ENCODE measurements around the gene EIF4G2.
A peak's percentile ranks its signal among the peaks of the same experiment; 100 is the strongest.

EIF4G2 gene

DNA sequence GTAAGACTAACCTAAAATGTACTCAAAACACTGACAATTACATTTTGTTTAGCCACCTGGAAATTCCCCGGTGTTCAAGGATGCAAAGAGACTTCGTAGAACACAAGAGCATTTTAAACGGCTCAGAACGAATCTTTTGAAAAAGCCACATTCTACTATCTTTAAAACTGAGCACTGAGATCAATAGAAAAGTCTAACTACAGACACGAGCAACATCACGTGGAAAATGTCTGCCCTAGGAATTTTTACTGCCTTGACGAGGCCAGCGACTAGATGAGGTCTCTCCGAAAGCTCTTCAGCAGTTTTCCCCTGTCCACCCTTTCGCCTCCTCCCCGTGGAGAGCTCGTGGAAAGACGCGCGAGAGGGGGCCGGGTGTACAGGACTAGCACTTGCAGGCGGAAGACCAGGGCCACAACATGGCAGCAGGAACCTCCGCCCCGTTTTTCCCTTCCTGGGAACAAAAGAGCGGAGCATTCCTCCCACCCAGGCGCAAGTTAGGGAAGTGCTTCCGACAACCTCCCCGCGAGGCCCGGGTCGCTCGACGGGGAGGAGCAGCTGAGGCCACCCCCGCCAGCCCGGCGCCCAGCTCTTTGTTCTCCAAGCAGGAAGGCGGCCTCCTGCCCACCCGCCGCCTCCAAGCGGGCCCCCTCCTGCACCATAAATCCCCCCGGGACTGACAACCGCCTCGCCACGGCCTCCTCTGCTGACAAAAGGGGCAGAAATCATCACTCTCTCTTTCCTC, 1.1 kb downstream of the EIF4G2 start:
- DNase-seq = peak; percentile 16 to 27 (median 20)

DNA sequence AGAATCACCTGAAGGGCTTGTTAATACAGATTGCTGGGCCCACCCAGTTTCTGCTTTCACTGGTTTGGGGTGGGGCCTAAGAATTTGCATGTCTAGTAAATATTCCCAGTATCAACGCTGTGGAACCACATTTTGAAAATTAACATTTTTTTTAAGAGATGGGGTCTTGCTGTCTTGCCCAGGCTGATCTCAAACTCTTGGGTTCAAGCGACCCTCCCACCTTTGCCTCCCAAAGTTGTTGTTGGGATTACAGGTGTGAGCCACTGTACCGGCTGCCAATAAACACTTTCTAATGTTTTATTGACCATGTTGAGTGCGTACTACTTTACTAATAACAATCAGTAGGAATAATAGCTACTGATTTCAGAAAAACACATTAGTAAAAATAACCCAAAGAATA, 2.5 kb downstream of the EIF4G2 start:
- DNase-seq = no peak

DNA sequence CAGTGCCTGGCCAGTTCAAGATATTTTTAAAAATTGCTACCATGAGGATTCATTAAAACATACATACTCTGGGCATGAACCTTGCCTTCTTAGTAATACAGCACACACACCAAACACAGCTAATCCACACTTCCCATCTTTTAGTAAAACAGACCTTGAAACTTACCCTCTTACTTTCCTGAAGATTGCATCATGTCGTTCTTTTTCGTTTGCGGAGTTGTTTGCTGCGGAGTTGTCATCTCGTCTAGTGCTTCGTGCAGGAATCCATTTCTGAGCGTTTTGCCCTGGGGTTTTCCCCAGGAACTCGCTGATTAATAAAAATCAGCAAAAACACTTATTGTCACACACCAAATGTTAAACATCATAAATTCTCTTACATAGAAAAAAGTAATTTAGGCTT, 3.0 kb downstream of the EIF4G2 start:
- DNase-seq = no peak

DNA sequence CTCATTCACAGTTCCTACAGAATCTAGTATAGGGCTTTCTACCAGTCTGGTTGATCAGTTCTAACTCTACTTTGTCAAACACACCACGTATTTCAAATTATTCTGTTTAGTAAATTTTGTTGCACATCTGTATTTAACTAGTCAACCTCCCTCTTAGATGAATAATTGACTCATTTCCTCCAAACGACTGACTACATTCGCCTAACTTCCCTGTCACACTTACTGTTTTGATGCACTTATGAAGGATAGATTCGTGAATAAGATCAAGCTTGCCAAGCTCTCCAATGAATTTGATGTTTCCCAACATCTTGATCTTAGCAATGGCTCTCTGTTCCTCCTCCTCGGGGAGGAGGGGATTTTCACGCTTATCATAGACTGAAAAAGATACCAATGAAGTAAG, 5.0 kb downstream of the EIF4G2 start:
- no peak for DNase-seq

DNA sequence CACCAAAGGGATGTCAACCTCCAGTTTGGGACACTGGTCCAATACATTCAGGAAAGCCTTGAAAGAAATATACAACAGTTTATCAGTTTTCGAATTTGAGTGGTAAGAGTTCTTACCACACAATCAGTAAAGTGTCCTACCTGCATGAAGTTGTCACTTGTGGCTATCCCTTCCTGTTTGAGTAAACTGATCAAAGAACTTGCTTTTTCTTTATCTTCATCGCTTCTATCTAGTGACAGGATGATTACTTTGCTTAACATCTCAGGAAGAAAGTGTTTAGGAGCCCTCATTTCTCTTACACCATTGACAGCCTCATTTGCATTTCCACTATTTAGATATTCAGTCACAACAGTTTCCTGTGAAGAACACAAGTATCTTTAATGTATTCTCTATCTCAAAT, 8.4 kb downstream of the EIF4G2 start:
- DNase-seq = no peak

DNA sequence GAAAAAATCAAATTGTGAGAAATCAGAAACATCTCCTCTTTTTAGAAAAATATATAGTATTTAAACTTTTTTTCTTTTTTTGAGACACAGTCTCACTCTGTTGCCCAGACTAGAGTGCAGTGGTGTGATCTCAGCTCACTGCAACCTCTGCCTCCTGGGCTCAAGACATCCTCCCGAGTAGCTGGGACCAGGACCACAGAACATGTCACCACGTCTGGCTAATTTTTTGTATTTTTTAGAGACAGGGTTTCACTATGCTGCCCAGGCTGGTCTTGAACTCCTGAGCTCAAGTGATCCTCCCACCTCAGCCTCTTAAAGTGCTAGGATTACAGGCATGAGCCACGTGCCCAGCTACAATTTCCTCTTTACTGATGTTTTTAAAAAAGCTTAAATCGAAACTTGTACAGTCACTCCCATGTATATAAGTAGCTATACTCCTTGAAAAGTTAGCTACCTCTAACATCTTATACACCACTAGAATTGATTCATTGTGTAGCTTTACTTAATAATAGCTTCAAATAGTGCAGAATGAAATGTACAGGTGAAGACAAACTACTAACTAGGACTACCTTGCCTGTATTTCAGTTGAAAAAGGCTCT, 10.3 kb downstream of the EIF4G2 start:
- DNase-seq = no peak

DNA sequence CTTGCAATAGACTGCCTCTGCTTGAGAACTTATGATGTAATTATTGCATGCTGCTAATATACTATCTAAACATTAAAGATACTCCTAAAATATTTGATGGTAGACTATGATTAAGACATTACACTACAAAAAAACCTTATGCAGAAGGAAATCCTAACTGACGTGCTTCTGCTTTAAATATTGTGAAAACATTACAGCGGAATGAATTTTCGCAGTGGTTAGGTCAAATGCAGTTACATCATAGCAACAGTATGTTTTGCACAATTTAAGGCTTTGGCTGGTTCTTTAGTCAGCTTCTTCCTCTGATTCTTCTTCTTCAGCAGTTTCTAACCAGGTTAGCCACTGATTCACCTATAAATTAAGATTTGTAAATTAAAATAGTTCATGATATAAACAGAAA, 11.2 kb downstream of the EIF4G2 start:
- DNase-seq = no peak

DNA sequence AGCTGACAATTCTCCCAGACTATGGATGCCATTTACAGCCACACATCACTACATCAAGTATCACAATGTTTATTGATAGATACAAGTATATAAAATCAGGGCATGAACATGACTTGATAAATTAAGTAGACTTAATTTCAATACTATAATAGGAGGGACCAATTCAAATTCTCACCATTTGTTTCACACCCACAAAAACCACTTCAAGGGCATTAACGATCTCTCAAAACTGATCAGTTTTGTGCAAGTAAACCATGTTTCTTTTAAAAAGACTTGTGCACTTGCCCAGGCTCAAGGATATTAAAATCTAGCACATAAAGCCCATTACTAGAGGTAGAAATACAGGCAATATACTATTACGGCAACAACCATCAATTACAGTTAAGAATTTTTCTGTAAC, 11.7 kb downstream of the EIF4G2 start:
- no peak for DNase-seq

DNA sequence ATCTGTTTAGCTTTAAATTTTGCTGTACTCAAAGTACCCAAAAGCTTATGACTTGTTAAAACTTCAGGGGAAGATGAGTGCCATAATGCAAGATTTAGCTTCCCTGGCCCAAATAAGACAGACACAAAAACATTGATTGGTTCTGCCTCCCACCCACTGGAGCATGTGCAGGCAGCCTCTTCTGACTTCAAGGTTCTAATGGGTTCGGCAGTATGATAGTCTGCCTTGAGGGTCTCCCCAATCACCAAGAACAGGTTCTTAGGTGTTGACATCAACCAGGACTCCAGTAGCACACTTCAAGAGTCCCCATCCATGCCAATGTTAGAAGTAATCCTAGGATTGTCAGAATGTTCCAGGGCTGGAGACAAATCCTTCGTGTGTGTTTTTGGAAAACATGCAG, 12.5 kb downstream of the EIF4G2 start:
- no peak for DNase-seq

DNA sequence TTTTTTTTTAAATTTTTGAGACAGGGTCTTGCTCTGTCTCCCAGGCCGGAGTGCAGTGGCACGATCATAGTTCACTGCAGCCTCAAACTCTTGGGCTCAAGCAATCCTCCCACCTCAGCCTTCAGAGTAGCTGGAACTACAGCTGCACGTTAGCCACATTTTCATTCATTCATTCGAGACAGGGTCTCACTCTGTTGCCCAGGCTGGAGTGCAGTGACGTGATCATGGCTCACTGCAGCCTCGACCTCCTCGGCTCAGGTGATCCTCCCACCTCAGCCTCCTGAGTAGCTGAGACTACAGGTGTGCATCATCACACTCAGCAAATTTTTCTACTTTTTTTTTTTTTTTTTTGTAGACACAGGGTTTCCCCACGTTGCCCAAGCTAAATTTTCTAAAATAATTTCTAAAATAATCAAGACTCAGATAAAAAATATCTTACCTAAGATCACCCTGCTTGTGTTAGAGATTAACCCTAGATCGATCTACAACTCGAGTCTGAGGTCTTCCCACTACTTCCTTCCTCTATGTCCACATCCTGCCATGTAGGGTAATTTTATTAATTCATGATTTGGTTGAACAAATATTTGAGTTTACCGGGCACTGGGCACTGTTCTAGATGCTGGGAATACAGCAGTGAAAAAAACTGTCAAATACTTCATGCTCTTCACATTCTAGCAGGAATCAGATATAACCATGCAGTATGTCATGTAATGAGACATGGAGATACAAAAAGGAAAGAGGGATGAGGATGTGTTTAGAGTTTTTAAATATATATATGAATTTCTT, 15.1 kb downstream of the EIF4G2 start:
- no peak for DNase-seq

DNA sequence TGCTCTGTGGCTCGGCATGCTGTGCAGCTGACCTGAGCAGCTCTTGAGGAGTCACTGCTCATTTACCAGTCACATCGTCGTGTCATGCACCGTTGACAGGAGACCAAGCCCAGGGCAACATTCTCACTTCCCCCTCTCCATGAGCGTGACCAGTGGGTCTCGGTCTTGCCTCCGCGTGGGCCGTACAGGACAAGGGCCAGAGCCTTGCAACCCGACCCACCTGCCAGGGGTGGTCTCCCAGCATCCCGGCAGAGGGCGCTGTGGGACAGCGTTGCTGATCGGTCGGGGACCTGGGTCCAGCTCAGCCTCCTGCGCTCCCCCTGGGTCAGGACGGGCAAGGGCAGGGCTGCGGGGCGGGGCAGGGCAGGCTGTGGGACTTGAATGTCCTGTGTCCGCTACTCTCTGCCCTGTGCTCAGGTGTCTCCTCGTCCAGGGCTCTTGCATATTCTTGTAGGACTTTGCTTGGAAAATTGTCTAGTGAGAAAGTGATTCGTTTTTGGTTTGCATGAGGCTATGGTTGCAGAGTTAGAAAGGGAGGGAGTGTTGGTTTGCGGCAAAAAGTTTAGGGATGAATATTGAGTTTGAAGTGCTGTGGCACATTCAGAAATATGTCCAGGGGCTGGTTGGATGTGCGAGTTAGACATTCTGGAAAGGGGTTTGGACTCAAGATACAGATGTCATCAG, 16.2 kb downstream of the EIF4G2 start:
- peak; percentile 70 to 75 (median 72) for DNase-seq

DNA sequence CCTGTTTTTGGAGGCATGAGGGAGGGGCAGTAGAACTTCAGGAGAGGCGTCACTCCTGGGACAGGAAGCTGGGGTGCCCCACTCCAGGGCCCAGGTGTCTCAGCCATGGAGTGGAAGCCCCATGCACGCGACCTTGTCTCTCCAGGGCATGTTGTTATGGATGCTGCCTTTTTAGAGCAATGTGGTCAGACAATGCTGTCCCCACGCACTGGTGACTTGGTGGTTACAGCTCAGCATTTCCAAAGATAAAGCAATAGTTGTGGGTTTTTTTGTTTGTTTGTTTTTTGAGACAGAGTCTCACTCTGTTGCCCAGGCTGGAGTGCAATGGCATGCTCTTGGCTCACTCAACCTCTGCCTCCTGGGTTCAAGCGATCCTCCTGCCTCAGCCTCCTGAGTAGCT, 22.3 kb downstream of the EIF4G2 start:
- no peak for DNase-seq

DNA sequence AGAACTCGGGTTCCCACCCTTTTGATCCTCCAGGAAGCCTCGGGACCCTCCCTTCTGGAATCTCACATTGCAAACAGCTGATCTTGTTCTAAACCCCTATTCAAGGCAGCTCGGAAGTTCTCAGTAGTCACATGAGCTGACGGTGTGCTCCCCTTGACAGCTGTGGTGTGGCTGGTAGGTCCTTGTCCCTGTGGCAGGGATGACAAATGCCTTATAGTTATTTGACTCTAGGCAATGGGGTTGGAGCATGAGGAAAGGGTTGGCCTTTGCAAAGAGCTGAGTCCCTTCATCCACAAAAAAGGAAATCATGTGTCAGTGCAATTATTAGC, 23.6 kb downstream of the EIF4G2 start:
- DNase-seq = no peak

DNA sequence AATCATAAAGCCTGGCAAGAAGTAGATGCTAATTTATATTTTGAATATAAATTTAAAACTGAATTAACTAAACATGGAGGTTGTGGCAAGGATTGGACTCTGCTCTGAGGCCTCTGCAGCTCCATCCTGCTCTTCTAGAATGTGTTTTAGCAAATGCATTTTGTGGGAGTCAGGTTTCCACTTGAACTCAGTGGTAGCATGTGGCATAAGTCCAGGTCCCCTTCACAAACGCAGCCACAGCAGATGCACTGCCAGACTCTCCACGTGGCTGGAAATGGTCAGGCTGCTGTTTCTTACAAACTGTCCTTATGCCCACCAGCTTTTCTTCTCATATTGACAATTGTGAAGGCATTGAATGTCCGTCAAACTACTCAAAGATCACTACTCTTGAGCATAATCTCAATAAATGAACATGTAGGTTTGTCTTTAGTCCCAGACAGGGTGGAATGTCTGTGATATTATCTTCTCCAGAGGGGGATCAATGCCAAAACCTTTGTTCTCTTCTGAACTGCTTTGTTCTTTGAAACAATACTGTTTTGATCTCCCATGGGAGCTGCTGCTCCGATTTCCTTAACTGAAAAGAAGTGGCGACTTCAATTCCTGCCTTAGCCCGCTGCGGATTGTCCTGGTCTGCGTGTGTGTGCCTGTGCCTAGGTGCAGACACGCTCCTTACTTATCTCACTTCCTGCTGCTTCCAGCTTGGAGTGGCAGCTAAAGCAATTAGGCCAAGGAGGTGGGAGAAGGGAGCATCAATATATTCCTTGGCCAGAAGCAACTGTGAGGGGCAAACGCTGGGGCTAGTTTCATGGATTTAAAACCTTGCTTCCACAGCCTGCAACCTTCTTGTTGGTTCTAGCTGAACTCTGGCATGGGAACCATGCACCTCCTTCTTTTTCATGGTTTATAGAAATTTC, 24.2 kb downstream of the EIF4G2 start:
- DNase-seq = no peak

DNA sequence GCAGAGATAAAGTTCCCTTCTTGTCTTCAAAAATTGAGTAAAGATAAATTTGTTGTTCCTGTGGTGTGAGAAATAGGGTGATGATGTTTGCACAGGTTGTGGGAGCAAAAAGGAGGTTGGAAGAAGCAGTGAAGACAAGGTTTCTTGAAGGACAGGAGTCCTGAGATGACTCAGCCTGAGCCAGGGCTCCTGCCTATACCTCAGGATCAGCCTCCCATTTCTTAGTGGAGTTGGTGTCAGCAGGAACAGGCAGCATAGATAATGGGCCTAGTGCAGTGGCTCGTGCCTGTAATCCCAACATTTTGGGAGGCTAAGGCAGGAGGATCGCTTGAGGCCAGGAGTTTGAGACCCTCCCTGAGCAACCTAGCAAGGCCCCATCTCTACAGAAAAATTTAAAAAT, 28.7 kb downstream of the EIF4G2 start:
- DNase-seq = no peak

DNA sequence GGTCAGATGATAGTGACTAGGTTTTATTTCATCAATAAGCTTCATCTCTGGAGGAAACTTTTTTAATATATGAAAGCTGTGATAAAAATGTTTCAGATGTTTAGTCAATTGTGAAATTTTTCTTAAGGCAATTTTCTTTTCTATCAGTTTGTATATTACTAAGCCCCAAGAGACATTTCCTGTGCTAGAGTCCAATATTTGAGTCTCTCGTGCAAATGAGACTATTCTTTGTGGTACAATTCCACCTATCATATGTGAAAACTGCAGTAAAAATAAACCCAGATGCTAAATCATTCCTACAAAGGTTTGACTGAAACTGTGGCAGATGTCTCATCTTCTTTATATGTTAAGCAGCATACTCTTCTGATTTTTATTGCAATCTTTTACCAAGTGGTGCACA, 29.6 kb downstream of the EIF4G2 start:
- DNase-seq = no peak

DNA sequence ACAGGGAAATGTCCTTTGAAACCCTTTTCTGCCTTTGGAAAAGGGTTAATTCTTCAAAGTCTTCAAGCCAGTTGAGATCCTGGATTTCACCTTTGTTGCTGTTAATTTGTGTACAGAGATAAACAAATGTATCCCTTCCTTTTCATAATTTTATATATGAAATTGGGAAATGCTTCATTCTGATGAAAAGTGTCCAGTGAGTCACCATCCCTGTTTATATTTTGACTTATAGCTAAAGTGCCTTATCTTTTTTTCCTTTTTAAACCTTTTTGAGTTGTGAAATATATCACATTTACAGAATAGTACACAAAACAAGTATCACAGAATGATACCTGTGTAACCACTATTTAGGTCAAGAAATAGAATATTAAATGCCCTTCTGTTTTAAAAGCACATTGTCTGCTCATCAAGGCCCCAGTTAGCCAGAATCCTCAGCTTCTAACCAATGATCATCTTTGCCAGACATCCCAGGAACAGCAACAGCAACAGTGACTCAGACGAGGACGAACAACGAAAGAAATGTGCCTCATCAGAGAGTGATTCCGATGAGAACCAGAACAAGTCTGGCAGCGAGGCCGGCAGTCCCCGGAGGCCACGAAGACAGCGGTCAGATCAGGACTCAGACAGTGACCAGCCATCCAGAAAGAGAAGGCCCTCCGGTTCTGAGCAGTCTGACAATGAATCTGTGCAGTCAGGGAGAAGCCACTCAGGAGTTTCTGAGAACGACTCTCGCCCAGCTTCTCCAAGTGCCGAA, 30.3 kb downstream of the EIF4G2 start:
- no peak for DNase-seq

DNA sequence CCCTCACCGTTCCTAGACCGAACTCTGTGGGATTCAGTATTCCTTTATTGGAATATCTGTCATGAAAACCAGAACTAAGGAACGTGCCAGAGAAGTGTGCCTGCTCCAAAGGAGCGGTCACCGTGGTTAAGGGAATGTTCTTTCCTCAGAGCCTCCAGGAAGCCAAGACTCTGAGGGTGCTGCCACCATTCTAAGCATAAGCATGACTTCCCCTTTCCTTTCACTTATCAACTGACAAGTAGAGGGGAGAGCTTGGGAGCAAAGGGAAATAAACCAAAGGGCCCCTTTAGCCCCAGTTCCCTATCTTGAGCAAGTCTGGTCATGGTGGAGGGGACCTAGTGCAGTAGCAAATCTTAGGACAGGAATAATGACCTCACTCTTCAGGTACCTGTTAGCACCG, 30.9 kb downstream of the EIF4G2 start:
- DNase-seq = no peak

DNA sequence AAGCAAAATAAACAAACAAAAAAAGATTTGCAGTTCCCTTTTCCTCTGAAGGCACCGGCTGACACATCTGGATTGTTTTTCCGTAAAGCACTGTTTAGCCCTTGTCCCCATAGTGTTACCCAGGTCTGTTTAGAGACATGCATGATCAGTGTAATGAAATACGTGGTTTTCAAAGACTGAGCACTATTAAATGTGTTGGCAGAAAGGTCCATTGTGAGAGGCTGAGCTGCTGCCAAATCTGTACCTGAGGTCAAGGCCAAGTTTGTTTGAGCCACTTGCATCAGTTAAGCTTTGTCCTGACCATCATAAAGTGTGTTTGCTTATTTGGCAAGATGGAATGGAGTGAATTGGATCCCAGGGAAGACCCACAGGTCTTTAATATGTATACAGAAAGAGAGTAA, 31.3 kb downstream of the EIF4G2 start:
- no peak for DNase-seq

DNA sequence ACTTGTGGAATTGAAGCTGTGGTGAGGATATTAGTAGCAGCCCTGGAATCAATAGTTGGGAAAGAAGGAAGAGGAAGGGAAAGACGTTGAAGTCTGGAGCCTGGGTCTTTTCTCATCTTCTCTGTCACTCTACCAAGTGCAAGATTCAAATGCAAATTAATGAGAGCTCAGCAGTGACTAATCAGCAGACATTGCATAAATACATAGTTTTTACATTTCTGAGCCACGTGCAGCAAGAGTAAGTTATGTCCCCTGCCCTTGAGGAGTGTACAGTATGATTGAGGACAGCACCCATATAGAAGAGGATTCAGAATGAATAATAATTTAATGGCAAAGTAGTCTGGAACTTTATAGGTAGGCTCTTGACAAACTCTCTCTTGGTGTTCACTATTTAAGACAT, 33.9 kb downstream of the EIF4G2 start:
- DNase-seq = no peak

DNA sequence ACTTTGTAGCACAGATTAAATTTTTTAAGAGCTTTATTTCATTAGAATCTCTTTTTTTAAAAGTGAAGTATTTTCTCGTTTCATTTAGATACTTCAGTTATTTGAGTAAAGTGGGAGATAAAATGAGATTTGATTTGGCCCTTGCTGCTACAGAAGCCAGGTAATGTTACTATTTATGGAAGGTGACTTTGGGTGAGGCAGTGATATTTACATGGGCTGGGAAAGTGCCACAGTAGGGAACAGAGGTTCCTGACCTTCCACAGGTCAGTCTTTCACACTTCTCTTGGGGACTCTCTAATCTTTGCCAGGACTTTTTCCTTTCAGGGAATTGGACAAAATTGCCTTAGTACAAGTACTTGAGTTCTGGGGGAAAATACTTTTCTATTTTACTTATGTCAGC, 37.3 kb downstream of the EIF4G2 start:
- DNase-seq = no peak

Measured in activated CD4-positive, CD25-positive, alpha-beta regulatory T cell (primary cell).